Measurements from ENCODE around the gene TMEM150A.

DNA sequence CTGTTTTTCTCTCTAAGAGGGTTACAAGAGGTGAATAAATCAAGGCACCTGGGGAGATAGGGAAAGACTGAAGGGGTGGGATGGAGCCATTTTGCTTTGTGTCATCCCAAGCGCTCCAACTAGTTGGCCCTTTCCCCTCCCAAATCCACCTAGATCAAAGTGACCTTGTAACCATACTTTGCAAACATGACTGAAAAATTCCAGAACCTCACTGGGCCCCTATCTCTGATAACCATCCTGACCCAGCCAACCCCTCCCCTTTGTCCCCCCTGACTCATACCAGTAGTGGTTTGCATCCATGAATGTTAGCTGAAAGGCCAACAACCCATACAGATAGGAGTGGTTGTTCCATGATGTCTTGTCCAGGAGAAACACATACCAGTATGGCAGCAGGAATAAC, 44.3 kb downstream of the TMEM150A start:
- TF ChIP-seq, protein P1, sequence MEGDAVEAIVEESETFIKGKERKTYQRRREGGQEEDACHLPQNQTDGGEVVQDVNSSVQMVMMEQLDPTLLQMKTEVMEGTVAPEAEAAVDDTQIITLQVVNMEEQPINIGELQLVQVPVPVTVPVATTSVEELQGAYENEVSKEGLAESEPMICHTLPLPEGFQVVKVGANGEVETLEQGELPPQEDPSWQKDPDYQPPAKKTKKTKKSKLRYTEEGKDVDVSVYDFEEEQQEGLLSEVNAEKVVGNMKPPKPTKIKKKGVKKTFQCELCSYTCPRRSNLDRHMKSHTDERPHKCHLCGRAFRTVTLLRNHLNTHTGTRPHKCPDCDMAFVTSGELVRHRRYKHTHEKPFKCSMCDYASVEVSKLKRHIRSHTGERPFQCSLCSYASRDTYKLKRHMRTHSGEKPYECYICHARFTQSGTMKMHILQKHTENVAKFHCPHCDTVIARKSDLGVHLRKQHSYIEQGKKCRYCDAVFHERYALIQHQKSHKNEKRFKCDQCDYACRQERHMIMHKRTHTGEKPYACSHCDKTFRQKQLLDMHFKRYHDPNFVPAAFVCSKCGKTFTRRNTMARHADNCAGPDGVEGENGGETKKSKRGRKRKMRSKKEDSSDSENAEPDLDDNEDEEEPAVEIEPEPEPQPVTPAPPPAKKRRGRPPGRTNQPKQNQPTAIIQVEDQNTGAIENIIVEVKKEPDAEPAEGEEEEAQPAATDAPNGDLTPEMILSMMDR (IDR thresholded peaks at IDR 0.05): no peak
- TF ChIP-seq ZFX (IDR thresholded peaks at IDR 0.05; ENCODE audit: borderline replicate concordance): no peak
